ENCODE data around the gene PARL. TPM values are rescaled to one million over a fixed set of nuclear protein-coding genes. Genes with fewer than 3 reads are reported as not detected.

Gene PARL
- total and polyA plus RNA-seq, 2 of the 8 experiments (the other 6 are each of a cell fraction or from before 2014, with no cell fraction given): 62.7 to 85.0 TPM

DNA sequence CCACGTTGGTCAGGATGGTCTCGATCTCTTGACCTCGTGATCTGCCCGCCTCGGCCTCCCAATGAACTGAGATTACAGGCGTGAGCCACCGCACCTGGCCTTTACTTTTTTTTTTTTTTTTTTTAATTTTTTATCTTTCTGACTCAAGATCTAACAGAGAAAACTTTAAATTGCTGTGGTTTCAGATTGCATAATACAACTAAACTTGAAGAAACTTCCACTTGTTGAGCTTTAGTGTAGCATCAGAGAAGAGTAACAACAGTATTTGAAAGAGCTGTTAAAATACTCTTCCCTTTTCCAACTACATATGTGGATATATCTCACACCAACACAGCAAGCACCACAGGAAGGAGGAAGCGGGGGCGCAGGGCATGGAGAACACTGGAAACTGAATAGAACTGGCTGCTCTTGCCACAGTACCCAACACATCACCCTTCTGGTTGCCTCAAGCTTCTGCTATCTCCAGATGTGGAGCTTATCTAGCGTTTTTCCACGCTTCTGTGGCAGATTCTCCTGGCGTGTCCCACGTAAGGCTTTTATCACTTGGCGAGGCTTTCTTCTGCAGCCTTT, 104.7 kb downstream of the PARL start:
- POLR2A ChIA-PET (ENCODE audit: partially characterized antibody): interaction anchor here (0.7 kb wide), 1 partner anchor 8 kb away, joined by 3 read pairs; no protein-coding TSS in a partner anchor
- Histone ChIP-seq H3K36me3 (ENCODE audit: control insufficient read depth in 2 of 4, insufficient read depth in 4 of 4, low read length in 3 of 4) (peaks cover 28 to 83% (median 60%) of the 10 kb centered on the region in 4 experiments), H4K20me1 (replicated peaks in 1 of 2; ENCODE audit: control insufficient read depth in 1 of 2, insufficient read depth in 2 of 2, low read length in 2 of 2) (peaks cover 0 to 4% of the 10 kb centered on the region in 2 experiments), H4K5ac (ENCODE audit: insufficient read length, low read depth, low read length) (no peak overlapping the region), H2BK12ac (ENCODE audit: low read depth, low read length) (no peak overlapping the region), H3K4me3 (ENCODE audit: extremely low read depth in 1 of 4, insufficient read depth in 2 of 4, low read depth in 3 of 4, low read length in 4 of 4) (no peak overlapping the region), H3K4me1 (replicated peaks in 1 of 4; ENCODE audit: control insufficient read depth in 3 of 4, insufficient read depth in 4 of 4, low read length in 3 of 4) (no peaks in the 10 kb centered on the region), H4K8ac (ENCODE audit: extremely low read depth, insufficient read depth, low read length) (no peak overlapping the region), H3K9me3 (ENCODE audit: insufficient read depth in 2 of 2, low read depth in 1 of 2, low read length in 1 of 2) (no peaks in the 10 kb centered on the region), H3K14ac (ENCODE audit: insufficient read length) (no peak overlapping the region), H2AK5ac (ENCODE audit: low read depth, low read length) (no peak overlapping the region), H3K18ac (ENCODE audit: extremely low read depth, low read length) (no peak overlapping the region), H3K4me2 (ENCODE audit: insufficient read depth in 1 of 2, low read depth in 2 of 2, low read length in 2 of 2) (no peak overlapping the region), H3K9ac (replicated peaks in 1 of 4; ENCODE audit: extremely low read depth in 1 of 4, low read depth in 3 of 4, low read length in 3 of 4) (no peak overlapping the region), H3K27me3 (replicated peaks in 1 of 4; ENCODE audit: control insufficient read depth in 3 of 4, extremely low read depth in 1 of 4, insufficient read depth in 3 of 4, low read length in 3 of 4) (no peaks in the 10 kb centered on the region), H3K79me2 (ENCODE audit: control insufficient read depth in 1 of 2, insufficient read depth in 2 of 2, low read length in 2 of 2) (no peaks in the 10 kb centered on the region), H4K91ac (replicated peaks; ENCODE audit: insufficient read length, low read length) (no peak overlapping the region), H3K27ac (ENCODE audit: low read depth, low read length) (no peak overlapping the region), H3K23me2 (ENCODE audit: low read depth, low read length) (no peaks in the 10 kb centered on the region), H2BK120ac (replicated peaks; ENCODE audit: low read depth, low read length) (no peak overlapping the region), H3K23ac (ENCODE audit: insufficient read length) (no peak overlapping the region), H2BK5ac (ENCODE audit: low read depth, low read length) (no peak overlapping the region), H2BK20ac (ENCODE audit: low read length) (no peak overlapping the region), H3K4ac (replicated peaks; ENCODE audit: insufficient read length, low read depth, low read length) (no peak overlapping the region), H3K79me1 (ENCODE audit: low read depth, low read length) (no peaks in the 10 kb centered on the region), H3K56ac (replicated peaks; ENCODE audit: insufficient read length, low read depth, low read length) (no peak overlapping the region), H2BK15ac (ENCODE audit: low read length) (no peak overlapping the region), H2AFZ (ENCODE audit: low read length) (no peak overlapping the region)
- 90% methylated on average over 9 of the region's 14 CpGs; no CpG with 5 or more reads in 1 of the 2 experiments for WGBS, 2 experiments (ENCODE audit: extremely low coverage in 1 of 2, insufficient coverage in 1 of 2, insufficient read length in 1 of 2, insufficient replicate concordance in 2 of 2, low coverage in 1 of 2, low lambda C conversion rate in 2 of 2, missing lambda C conversion rate in 1 of 2)
- FAIRE-seq: no peak
- no peak for DNase-seq (ENCODE audit: low read depth in 1 of 2, low spot score in 2 of 2)
- CTCF ChIA-PET (ENCODE audit: partially characterized antibody): interaction anchor here (0.7 kb wide), 1 partner anchor 38 kb away, joined by 4 read pairs; no protein-coding TSS in a partner anchor
- no peak for TF ChIP-seq SP2 (IDR thresholded peaks at IDR 0.05; ENCODE audit: low read length)
- no peak for TF ChIP-seq EGR1 (IDR thresholded peaks at IDR 0.05; ENCODE audit: borderline replicate concordance, low read depth, low read length)
- TF ChIP-seq POU5F1 (IDR thresholded peaks at IDR 0.05; ENCODE audit: low read depth, low read length): no peak
- TF ChIP-seq JUN (IDR thresholded peaks at IDR 0.05; ENCODE audit: low read depth, low read length): no peak

All from H1 (cell line).